Measurements from ENCODE around the gene FGL2. TPM values are rescaled to one million over a fixed set of nuclear protein-coding genes. Genes with fewer than 3 reads are reported as not detected.
"Not testable (repeated sequence)": the region's sequence is repeated elsewhere in the genome, so short reads cannot be mapped to it uniquely, and the experiment has no call there.

Gene FGL2
- total RNA-seq, 4 donors from 2014 or later, result 6.2 to 9.2 (median 8.2) TPM

DNA sequence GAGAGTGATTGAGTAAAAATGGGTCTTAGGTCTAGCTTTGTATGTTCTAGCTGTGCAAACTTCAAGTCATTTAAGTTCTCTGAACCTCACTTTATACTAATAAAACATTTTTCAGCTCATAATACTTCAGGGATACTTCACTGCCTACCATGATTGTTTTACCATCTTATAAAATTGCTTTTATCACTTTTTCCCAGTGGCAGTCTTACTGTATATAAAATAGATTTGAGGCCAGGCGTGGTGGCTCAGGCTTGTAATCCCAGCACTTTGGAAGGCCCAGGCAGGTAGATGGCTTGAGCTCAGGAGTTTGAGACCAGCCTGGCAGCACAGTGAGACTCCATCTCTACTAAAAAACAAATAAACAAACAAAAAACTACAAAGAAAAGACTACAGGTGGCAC, 17.4 kb downstream of the FGL2 start:
- DNase-seq (ENCODE audit: low spot score in 2 of 2), result no peak
- H3K27me3 ChIP-seq, result no peaks in the 10 kb centered on the region
- no peaks in the 10 kb centered on the region for H3K9me3 ChIP-seq
- no peak overlapping the region for H3K27ac ChIP-seq
- TF ChIP-seq CTCF (IDR thresholded peaks at IDR 0.05), result no peak
- TF ChIP-seq POLR2A (IDR thresholded peaks at IDR 0.05), result no peak
- TF ChIP-seq EP300 (IDR thresholded peaks at IDR 0.05), result no peak
- TF ChIP-seq POLR2AphosphoS5 (IDR thresholded peaks at IDR 0.05), result no peak
- no peaks in the 10 kb centered on the region for H3K36me3 ChIP-seq
- no peaks in the 10 kb centered on the region for H3K4me1 ChIP-seq
- 100% methylated on average over 1 of the region's 1 CpG for WGBS
- H3K4me3 ChIP-seq, result no peak overlapping the region

DNA sequence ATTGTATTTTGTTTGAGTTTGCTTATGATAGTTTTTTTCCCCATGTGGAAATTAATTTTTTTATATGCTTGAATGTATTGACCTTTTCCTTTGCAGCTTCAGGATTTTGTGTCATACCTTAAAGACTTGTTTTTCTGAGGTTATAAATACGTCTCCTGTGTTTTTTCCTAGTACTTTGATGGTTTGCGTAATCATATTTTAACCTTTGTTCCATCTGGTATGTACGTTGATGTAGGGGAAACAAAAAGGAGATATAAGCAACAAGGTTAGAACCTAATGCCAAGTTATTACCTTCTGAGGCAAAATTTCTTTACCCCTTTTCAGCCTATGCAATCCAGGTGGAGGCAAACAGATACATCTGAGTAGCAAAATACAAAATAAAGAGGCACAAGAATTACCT, 17.9 kb downstream of the FGL2 start:
- H3K36me3 ChIP-seq, result no peaks in the 10 kb centered on the region
- H3K27me3 ChIP-seq, result no peaks in the 10 kb centered on the region
- DNase-seq (ENCODE audit: low spot score in 2 of 2), result no peak
- H3K27ac ChIP-seq, result no peak overlapping the region
- H3K9me3 ChIP-seq, result no peaks in the 10 kb centered on the region
- TF ChIP-seq CTCF (IDR thresholded peaks at IDR 0.05) (no peak), POLR2A (IDR thresholded peaks at IDR 0.05) (no peak), EP300 (IDR thresholded peaks at IDR 0.05) (no peak), POLR2AphosphoS5 (IDR thresholded peaks at IDR 0.05) (no peak)
- H3K4me3 ChIP-seq, result no peak overlapping the region
- no peaks in the 10 kb centered on the region for H3K4me1 ChIP-seq
- 86% methylated on average over 3 of the region's 3 CpGs for WGBS

DNA sequence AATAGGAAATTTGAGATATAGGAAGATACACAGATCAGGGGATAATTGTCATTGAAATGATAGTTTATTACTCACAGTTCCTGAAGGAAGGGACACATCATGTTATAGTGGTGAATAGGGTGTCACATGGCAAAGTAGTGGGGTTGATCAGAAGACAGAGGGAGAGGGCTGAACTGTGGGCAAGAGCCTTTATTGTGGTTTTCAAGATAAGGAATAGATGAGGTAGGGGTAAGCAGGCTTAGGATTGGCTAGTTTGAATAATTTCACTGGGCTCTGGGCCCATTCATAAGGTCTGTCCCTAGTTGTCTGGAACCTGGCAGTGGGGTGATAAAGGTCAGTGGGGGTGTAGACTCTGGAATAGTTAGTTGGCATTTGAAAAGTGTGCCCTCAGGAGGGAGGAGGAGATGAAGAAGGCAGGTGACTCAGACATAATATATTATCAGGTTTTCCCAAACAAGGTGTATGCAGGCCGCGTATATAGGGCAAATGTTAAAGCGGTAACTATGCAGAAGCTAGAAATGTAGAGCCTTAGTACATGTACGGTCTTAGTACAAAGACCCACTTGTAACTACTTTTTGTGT, 18.5 kb downstream of the FGL2 start:
- Histone ChIP-seq H3K27me3 (no peaks in the 10 kb centered on the region), H3K36me3 (no peaks in the 10 kb centered on the region), H3K4me1 (no peaks in the 10 kb centered on the region), H3K4me3 (no peak overlapping the region), H3K27ac (no peak overlapping the region), H3K9me3 (no peaks in the 10 kb centered on the region)
- no peak for TF ChIP-seq POLR2A (IDR thresholded peaks at IDR 0.05)
- no peak for TF ChIP-seq CTCF (IDR thresholded peaks at IDR 0.05)
- no peak for TF ChIP-seq EP300 (IDR thresholded peaks at IDR 0.05)
- no peak for TF ChIP-seq POLR2AphosphoS5 (IDR thresholded peaks at IDR 0.05)
- 96% methylated on average over 4 of the region's 4 CpGs for WGBS
- no peak for DNase-seq (ENCODE audit: low spot score in 2 of 2)

DNA sequence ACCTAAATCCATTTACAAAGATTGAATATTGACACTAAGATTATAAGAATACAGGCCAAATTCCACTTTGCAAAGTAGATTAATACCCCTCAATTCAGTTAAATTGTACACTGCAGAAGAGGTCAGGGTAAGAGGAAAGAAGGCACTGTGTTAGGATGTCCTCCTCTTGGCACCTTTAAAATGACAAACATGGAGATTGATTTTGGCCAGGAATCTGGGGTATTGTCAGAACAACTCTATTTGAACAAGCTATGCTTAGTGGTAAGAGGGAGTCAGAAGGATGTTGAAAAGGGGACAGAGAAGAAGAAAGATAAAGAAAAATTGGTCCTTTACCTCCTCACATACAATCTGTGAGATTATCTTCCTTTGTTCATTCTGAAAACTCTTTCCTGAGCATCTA, 21.6 kb downstream of the FGL2 start:
- H3K36me3 ChIP-seq; DNase-seq (ENCODE audit: low spot score in 2 of 2); H3K27ac ChIP-seq; H3K9me3 ChIP-seq; H3K27me3 ChIP-seq; H3K4me3 ChIP-seq; H3K4me1 ChIP-seq: not testable (repeated sequence)

- DNase-seq (ENCODE audit: low spot score in 2 of 2); H3K9me3 ChIP-seq; H3K27me3 ChIP-seq; H3K4me1 ChIP-seq; H3K36me3 ChIP-seq; H3K27ac ChIP-seq; H3K4me3 ChIP-seq: not testable (repeated sequence)
- 86% methylated on average over 9 of the region's 9 CpGs for WGBS
Measured at GRCh38 chr7:77177321-77177904, 22.2 kb downstream of the FGL2 start.

- not testable (repeated sequence) for H3K27me3 ChIP-seq; H3K36me3 ChIP-seq; H3K9me3 ChIP-seq; H3K4me3 ChIP-seq; H3K4me1 ChIP-seq; H3K27ac ChIP-seq; DNase-seq (ENCODE audit: low spot score in 2 of 2)
- WGBS, result 65% methylated on average over 2 of the region's 3 CpGs
Measured at GRCh38 chr7:77175274-77175800, 24.3 kb downstream of the FGL2 start.

GRCh38 chr7:77174418-77174817, 25.2 kb downstream of the FGL2 start:
- not testable (repeated sequence) for H3K27ac ChIP-seq; H3K27me3 ChIP-seq; H3K9me3 ChIP-seq; H3K36me3 ChIP-seq; H3K4me3 ChIP-seq; DNase-seq (ENCODE audit: low spot score in 2 of 2); H3K4me1 ChIP-seq
- WGBS, result 93% methylated on average over 3 of the region's 4 CpGs

DNA sequence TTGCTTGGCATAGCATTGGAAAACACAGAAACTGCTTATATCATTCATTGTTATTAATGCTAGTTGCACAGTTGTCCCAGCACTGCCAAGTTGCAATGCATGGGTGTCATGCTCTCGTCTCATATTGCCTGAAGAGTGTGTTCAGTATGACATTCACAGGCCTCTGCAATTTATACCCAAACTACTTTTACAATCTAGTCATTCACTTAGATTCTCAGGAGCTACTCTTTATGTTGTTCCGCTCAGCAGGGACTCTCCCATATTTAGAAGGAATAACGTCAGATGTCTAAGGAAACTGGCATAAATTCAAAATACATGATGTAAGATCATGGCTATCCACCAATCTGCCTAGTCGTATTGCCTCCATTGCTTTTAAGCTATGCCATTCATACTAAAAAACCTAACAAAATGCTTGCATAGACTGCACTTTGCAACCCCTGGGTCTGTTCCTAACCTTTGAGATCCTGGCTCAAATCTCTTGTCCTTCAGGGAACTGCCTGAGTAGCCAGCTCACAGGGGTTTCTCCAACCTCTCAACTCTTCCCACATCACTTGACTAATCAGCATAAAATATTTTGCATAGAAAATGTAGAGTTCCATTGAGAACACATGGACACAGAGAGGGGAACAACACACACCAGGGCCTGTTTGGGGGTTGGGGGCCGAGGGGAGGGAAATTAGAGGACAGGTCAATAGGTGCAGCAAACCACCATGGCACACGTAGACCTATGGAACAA, 27.0 kb downstream of the FGL2 start:
- H3K27me3 ChIP-seq; H3K4me1 ChIP-seq; H3K9me3 ChIP-seq; H3K36me3 ChIP-seq; H3K4me3 ChIP-seq; H3K27ac ChIP-seq; DNase-seq (ENCODE audit: low spot score in 2 of 2): not testable (repeated sequence)
- 83% methylated on average over 6 of the region's 6 CpGs for WGBS

GRCh38 chr7:77171073-77171472, 28.5 kb downstream of the FGL2 start:
- H3K27me3 ChIP-seq; H3K4me1 ChIP-seq; H3K36me3 ChIP-seq; H3K4me3 ChIP-seq; H3K27ac ChIP-seq; DNase-seq (ENCODE audit: low spot score in 2 of 2); H3K9me3 ChIP-seq: not testable (repeated sequence)
- WGBS, result 91% methylated on average over 4 of the region's 4 CpGs
